ENCODE results near the gene DTX3. TPM values are rescaled to one million over a fixed set of nuclear protein-coding genes. Genes with fewer than 3 reads are reported as not detected.
"Not testable (repeated sequence)": the region's sequence is repeated elsewhere in the genome, so short reads cannot be mapped to it uniquely, and the experiment has no call there.

The DTX3 gene
- polyA plus RNA-seq, 1 donor from 2014 or later: 141 TPM

DNA sequence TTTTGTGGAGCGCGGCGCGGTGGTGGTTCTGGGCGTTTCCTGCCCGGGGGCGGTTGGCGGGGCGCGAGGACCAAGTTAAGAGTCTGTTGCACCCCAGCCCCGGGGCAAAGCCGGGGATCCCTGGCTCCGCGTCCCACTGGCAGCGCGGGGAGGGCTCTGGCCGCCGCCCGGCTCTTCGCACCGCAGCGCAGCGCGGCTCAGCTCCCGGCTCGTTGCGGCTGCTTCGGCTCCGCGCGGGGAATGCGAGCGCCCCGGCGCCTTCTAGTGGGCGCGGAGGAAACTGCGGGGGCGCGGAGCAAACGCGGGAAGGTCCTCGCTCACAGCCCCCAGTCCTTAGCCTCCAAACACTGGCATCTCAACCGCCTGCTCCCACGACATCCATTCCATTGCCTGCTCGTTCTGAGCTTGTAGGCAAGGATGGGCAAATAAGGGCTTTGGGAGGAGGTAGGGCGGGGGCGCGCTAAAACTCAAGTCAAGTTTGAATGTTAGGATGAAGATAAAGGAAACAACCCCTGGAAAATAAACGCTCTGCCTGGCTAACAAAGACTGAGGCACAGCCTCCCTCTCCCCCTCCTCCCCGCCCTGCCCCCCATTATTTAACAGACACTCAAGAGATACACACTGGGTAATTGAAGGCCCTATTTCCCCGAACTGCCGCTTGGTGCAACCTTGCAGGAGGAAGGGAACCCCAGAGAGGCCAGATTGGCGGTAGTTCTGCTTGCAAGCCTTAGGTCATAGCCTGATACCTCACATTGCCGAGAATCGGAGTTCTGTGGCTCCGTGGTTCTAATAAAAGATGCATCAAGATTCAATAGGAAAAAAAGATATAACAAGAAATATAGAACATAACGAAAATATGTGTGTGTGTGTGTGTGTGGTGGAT, 28.6 kb downstream of the DTX3 start, which contains the start of gene B4GALNT1 (continued):
- TF ChIP-seq SMC3 (conservative IDR thresholded peaks at IDR 0.05; ENCODE audit: poor library complexity): peak; percentile 81

DNA sequence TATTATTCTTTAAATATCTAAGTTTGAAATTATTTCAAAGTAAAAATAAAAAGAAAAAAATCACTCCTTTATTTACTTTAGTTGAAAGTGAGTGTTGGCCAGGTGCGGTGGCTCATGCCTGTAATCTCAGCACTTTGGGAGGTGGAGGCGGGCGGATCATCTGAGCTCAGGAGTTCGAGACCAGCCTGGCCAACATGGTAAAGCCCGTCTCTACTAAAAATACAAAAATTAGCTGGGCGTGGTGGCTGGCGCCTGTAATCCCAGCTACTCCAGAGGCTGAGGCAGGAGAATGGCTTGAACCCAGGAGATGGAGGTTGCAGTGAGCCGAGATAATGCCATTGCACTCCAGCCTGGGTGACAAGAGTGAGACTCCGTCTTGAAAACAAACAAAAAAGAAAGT, 32.1 kb downstream of the DTX3 start:
- not testable (repeated sequence) for H3K27me3 ChIP-seq (ENCODE audit: insufficient read depth, low read depth, low read length); H3K4me2 ChIP-seq (ENCODE audit: low read length)

DNA sequence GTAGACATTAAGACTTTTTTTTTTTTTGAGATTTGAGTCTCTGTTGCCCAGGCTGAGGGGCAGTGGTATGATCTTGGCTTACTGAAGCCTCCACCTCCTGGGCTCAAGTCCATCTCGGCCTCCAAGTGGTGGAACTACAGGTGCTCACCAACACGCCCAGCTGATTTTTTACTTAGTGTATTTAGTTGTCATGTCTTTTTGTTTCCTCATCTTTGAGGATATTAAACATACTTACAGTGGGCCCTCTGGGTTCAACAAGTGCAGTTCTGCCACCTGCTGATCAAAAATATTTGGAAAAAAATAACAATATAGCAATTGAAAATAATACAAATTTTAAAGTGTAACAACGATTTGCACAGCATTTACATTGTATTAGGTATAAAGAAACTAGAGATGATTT, 32.7 kb downstream of the DTX3 start:
- Histone ChIP-seq H3K4me3 (ENCODE audit: low read length) (no peak overlapping the region), H3K27ac (ENCODE audit: low read length) (no peak overlapping the region), H3K9me3 (ENCODE audit: low read length) (no peaks in the 10 kb centered on the region), H2AFZ (ENCODE audit: low read depth, low read length) (no peak overlapping the region), H3K36me3 (ENCODE audit: insufficient read depth, low read length) (no peaks in the 10 kb centered on the region), H3K27me3 (ENCODE audit: insufficient read depth, low read depth, low read length) (peaks cover 6% of the 10 kb centered on the region), H3K4me2 (ENCODE audit: low read length) (no peak overlapping the region), H3K79me2 (replicated peaks; ENCODE audit: insufficient read depth, low read length) (no peaks in the 10 kb centered on the region), H3F3A (ENCODE audit: insufficient read depth, low read length, poor library complexity, severe bottlenecking) (peaks cover 3% of the 10 kb centered on the region), H3K9ac (ENCODE audit: low read length) (no peak overlapping the region), H4K20me1 (ENCODE audit: insufficient read depth) (no peaks in the 10 kb centered on the region), H3K9me2 (ENCODE audit: insufficient read depth, low read length) (no peaks in the 10 kb centered on the region)
- TF ChIP-seq TAF1 (IDR thresholded peaks at IDR 0.05; ENCODE audit: low read depth) (no peak), EZH2 (IDR thresholded peaks at IDR 0.05; ENCODE audit: borderline replicate concordance, insufficient read depth, low read length, poor library complexity, severe bottlenecking) (no peak), POLR2AphosphoS5 (IDR thresholded peaks at IDR 0.05) (no peak), MXI1 (conservative IDR thresholded peaks at IDR 0.05; ENCODE audit: poor library complexity, severe bottlenecking) (no peak), EP300 (conservative IDR thresholded peaks at IDR 0.05; ENCODE audit: poor library complexity, severe bottlenecking) (no peak), RAD21 (conservative IDR thresholded peaks at IDR 0.05) (no peak), SMC3 (conservative IDR thresholded peaks at IDR 0.05; ENCODE audit: poor library complexity) (no peak)
- TF ChIP-seq, protein P1, sequence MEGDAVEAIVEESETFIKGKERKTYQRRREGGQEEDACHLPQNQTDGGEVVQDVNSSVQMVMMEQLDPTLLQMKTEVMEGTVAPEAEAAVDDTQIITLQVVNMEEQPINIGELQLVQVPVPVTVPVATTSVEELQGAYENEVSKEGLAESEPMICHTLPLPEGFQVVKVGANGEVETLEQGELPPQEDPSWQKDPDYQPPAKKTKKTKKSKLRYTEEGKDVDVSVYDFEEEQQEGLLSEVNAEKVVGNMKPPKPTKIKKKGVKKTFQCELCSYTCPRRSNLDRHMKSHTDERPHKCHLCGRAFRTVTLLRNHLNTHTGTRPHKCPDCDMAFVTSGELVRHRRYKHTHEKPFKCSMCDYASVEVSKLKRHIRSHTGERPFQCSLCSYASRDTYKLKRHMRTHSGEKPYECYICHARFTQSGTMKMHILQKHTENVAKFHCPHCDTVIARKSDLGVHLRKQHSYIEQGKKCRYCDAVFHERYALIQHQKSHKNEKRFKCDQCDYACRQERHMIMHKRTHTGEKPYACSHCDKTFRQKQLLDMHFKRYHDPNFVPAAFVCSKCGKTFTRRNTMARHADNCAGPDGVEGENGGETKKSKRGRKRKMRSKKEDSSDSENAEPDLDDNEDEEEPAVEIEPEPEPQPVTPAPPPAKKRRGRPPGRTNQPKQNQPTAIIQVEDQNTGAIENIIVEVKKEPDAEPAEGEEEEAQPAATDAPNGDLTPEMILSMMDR (IDR thresholded peaks at IDR 0.05; ENCODE audit: poor library complexity, severe bottlenecking): no peak
- TF ChIP-seq, protein P2, sequence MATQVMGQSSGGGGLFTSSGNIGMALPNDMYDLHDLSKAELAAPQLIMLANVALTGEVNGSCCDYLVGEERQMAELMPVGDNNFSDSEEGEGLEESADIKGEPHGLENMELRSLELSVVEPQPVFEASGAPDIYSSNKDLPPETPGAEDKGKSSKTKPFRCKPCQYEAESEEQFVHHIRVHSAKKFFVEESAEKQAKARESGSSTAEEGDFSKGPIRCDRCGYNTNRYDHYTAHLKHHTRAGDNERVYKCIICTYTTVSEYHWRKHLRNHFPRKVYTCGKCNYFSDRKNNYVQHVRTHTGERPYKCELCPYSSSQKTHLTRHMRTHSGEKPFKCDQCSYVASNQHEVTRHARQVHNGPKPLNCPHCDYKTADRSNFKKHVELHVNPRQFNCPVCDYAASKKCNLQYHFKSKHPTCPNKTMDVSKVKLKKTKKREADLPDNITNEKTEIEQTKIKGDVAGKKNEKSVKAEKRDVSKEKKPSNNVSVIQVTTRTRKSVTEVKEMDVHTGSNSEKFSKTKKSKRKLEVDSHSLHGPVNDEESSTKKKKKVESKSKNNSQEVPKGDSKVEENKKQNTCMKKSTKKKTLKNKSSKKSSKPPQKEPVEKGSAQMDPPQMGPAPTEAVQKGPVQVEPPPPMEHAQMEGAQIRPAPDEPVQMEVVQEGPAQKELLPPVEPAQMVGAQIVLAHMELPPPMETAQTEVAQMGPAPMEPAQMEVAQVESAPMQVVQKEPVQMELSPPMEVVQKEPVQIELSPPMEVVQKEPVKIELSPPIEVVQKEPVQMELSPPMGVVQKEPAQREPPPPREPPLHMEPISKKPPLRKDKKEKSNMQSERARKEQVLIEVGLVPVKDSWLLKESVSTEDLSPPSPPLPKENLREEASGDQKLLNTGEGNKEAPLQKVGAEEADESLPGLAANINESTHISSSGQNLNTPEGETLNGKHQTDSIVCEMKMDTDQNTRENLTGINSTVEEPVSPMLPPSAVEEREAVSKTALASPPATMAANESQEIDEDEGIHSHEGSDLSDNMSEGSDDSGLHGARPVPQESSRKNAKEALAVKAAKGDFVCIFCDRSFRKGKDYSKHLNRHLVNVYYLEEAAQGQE (IDR thresholded peaks at IDR 0.05; ENCODE audit: borderline replicate concordance): no peak

More for the DNA sequence above, 32.1 kb downstream of the DTX3 start:
- not testable (repeated sequence) for H3K4me3 ChIP-seq (ENCODE audit: low read length); H3F3A ChIP-seq (ENCODE audit: insufficient read depth, low read length, poor library complexity, severe bottlenecking); H3K27ac ChIP-seq (ENCODE audit: low read length); H2AFZ ChIP-seq (ENCODE audit: low read depth, low read length); H3K79me2 ChIP-seq (replicated peaks; ENCODE audit: insufficient read depth, low read length); H3K9me3 ChIP-seq (ENCODE audit: low read length); H4K20me1 ChIP-seq (ENCODE audit: insufficient read depth); H3K9ac ChIP-seq (ENCODE audit: low read length); H3K36me3 ChIP-seq (ENCODE audit: insufficient read depth, low read length); H3K9me2 ChIP-seq (ENCODE audit: insufficient read depth, low read length)
